Measurements from ENCODE around the gene SPOP. TPM values are rescaled to one million over a fixed set of nuclear protein-coding genes. Genes with fewer than 3 reads are reported as not detected.

Gene SPOP
- total and polyA plus RNA-seq, 7 donors = 31.2 to 64.9 (median 47.3) TPM

DNA sequence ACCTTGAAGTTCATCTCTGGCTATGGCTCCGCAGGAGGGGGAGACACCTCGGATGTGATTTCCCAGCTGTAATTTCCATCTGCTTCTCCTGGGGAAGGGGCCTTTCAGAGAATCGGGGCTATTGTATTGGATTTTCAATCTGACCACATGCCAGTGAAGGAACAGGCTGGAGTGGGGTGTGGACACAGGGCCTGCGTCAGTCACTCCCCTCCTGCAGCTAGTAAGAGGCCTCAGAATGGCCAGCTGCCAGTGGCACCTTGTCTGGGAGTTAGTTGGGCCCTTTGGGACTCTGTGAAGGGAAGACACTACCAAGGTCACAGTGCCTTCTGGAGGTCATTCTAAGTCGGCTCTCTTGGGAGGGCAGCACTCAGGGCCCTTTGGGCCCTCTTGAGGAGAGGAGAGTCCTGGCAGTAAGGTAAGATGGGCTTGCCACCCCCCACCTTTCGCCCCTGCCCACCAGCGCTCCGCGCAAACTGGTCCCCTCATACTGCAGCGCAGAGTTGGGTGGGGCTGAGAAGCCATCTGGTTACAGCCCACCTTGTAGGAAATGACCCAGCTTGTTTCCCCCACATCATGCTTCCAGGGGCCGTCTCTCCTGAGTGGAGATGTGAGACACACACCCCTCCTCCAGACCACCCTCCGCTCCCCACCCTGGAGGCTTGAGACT lies 96.8 kb downstream of the SPOP start:
- H3K36me3 ChIP-seq (ENCODE audit: insufficient read depth in 1 of 2, low read depth in 1 of 2) = no peaks in the 10 kb centered on the region
- intact Hi-C loops (cut with DNase I) = no loop called here
- WGBS, 3 donors = 78 to 81% (median 78%) methylated on average over 12 of the region's 12 CpGs
- TF ChIP-seq, protein P1, sequence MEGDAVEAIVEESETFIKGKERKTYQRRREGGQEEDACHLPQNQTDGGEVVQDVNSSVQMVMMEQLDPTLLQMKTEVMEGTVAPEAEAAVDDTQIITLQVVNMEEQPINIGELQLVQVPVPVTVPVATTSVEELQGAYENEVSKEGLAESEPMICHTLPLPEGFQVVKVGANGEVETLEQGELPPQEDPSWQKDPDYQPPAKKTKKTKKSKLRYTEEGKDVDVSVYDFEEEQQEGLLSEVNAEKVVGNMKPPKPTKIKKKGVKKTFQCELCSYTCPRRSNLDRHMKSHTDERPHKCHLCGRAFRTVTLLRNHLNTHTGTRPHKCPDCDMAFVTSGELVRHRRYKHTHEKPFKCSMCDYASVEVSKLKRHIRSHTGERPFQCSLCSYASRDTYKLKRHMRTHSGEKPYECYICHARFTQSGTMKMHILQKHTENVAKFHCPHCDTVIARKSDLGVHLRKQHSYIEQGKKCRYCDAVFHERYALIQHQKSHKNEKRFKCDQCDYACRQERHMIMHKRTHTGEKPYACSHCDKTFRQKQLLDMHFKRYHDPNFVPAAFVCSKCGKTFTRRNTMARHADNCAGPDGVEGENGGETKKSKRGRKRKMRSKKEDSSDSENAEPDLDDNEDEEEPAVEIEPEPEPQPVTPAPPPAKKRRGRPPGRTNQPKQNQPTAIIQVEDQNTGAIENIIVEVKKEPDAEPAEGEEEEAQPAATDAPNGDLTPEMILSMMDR (IDR thresholded peaks at IDR 0.05) = no peak
- H3K27me3 ChIP-seq (ENCODE audit: insufficient read depth in 3 of 3, low read length in 2 of 3) = peaks cover 0 to 3% (median 0%) of the 10 kb centered on the region in 3 donors
- ATAC-seq (no peak), DNase-seq (peak in 1 of 2 donors; percentile 36)
- H3K27ac ChIP-seq = no peak overlapping the region
- H3K4me1 ChIP-seq = no peaks in the 10 kb centered on the region
- no peak overlapping the region for H3K4me3 ChIP-seq
- H3K9me3 ChIP-seq = no peaks in the 10 kb centered on the region

DNA sequence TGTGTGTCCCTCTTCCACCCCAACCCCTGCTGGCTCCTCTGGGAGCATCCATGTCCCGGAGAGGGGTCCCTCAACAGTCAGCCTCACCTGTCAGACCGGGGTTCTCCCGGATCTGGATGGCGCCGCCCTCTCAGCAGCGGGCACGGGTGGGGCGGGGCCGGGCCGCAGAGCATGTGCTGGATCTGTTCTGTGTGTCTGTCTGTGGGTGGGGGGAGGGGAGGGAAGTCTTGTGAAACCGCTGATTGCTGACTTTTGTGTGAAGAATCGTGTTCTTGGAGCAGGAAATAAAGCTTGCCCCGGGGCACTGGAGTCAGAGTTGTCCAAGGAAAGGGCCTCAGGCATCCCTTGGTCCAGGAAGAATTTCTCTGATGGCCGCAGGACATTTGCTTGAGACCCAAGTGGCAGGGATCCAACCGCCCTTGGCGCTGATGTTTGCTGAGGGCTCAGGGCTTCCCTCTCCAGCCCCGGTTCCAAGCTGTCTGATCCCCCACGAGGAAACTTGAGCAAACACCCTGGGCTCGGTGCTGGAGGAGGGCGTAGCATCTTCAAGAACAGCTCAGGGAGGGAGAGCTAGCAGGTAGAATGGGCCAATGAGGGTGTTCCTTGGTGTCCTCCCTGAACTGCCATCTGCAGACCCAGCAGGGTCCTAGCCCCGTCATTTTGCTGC lies 97.7 kb downstream of the SPOP start:
- Histone ChIP-seq H3K4me3 (no peak overlapping the region), H3K36me3 (ENCODE audit: insufficient read depth in 1 of 2, low read depth in 1 of 2) (no peaks in the 10 kb centered on the region), H3K27me3 (ENCODE audit: insufficient read depth in 3 of 3, low read length in 2 of 3) (peaks cover 0 to 6% (median 0%) of the 10 kb centered on the region in 3 donors), H3K9me3 (no peaks in the 10 kb centered on the region), H3K4me1 (no peaks in the 10 kb centered on the region), H3K27ac (no peak overlapping the region)
- intact Hi-C loops (cut with DNase I) = no loop called here
- DNase-seq = peak in 1 of 2 donors; percentile 52
- ATAC-seq = no peak
- TF ChIP-seq, protein P1 (IDR thresholded peaks at IDR 0.05) = no peak
- 84 to 89% (median 88%) methylated on average over 20 to 21 of the region's 21 CpGs for WGBS, 3 donors

DNA sequence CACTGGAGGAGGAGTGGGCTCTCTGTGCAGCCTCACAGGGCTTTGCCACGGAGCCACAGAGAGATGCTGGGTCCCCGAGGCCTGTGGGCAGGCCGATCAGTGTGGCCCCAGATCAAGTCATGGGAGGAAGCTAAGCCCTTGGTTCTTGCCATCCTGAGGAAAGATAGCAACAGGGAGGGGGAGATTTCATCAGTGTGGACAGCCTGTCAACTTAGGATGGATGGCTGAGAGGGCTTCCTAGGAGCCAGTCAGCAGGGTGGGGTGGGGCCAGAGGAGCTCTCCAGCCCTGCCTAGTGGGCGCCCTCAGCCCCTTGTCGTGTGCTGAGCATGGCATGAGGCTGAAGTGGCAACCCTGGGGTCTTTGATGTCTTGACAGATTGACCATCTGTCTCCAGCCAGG lies 98.4 kb downstream of the SPOP start:
- Histone ChIP-seq H3K9me3 (no peaks in the 10 kb centered on the region), H3K4me1 (no peaks in the 10 kb centered on the region), H3K27me3 (ENCODE audit: insufficient read depth in 3 of 3, low read length in 2 of 3) (peaks cover 0 to 6% (median 0%) of the 10 kb centered on the region in 3 donors), H3K27ac (no peak overlapping the region), H3K4me3 (no peak overlapping the region), H3K36me3 (ENCODE audit: insufficient read depth in 1 of 2, low read depth in 1 of 2) (no peaks in the 10 kb centered on the region)
- ATAC-seq (no peak), DNase-seq (peak in 1 of 2 donors; percentile 30)
- TF ChIP-seq, protein P1 (IDR thresholded peaks at IDR 0.05) = no peak
- 79 to 86% (median 84%) methylated on average over 5 of the region's 5 CpGs for WGBS, 3 donors
- intact Hi-C loops (cut with DNase I) = no loop called here

DNA sequence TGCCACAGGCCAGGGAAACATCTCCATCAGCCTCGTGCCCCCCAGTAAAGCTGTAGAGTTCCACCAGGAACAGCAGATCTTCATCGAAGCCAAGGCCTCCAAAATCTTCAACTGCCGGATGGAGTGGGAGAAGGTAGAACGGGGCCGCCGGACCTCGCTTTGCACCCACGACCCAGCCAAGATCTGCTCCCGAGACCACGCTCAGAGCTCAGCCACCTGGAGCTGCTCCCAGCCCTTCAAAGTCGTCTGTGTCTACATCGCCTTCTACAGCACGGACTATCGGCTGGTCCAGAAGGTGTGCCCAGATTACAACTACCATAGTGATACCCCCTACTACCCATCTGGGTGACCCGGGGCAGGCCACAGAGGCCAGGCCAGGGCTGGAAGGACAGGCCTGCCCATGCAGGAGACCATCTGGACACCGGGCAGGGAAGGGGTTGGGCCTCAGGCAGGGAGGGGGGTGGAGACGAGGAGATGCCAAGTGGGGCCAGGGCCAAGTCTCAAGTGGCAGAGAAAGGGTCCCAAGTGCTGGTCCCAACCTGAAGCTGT lies 98.9 kb downstream of the SPOP start:
- Histone ChIP-seq H3K9me3 (no peaks in the 10 kb centered on the region), H3K27me3 (ENCODE audit: insufficient read depth in 3 of 3, low read length in 2 of 3) (peaks cover 0 to 6% (median 0%) of the 10 kb centered on the region in 3 donors), H3K27ac (no peak overlapping the region), H3K4me1 (no peaks in the 10 kb centered on the region), H3K36me3 (ENCODE audit: insufficient read depth in 1 of 2, low read depth in 1 of 2) (no peaks in the 10 kb centered on the region), H3K4me3 (no peak overlapping the region)
- ATAC-seq (no peak), DNase-seq (peak in 1 of 2 donors; percentile 50)
- intact Hi-C loops (cut with DNase I) = no loop called here
- 84 to 92% (median 85%) methylated on average over 17 of the region's 17 CpGs for WGBS, 3 donors
- TF ChIP-seq, protein P1 (IDR thresholded peaks at IDR 0.05) = no peak
